ENCODE measurements around the gene PM20D1.
A peak's percentile ranks its signal among the peaks of the same experiment; 100 is the strongest.

Gene PM20D1

GRCh38 chr1:205782627-205783432, 67.1 kb downstream of the PM20D1 start:
- Mint-ChIP-seq H3K27me3 (no peaks in the 10 kb centered on the region), H3K36me3 (no peaks in the 10 kb centered on the region), H3K4me1 (ENCODE audit: low read depth) (peaks cover 5% of the 10 kb centered on the region), H3K27ac (no peak overlapping the region), H3K9me3 (ENCODE audit: low read depth) (no peaks in the 10 kb centered on the region), H3K4me3 (no peak overlapping the region)

- H3K27me3 Mint-ChIP-seq: no peaks in the 10 kb centered on the region
- peak overlapping the region; percentile 34 for H3K27ac Mint-ChIP-seq
- H3K4me1 Mint-ChIP-seq (ENCODE audit: low read depth): peaks cover 15% of the 10 kb centered on the region
- no peaks in the 10 kb centered on the region for H3K36me3 Mint-ChIP-seq
- H3K4me3 Mint-ChIP-seq: no peak overlapping the region
- no peaks in the 10 kb centered on the region for H3K9me3 Mint-ChIP-seq (ENCODE audit: low read depth)
Measured at GRCh38 chr1:205780335-205780734, 69.6 kb downstream of the PM20D1 start.

All from activated naive CD8-positive, alpha-beta T cell (primary cell).